ENCODE results near the gene TRAK2. TPM values are rescaled to one million over a fixed set of nuclear protein-coding genes. Genes with fewer than 3 reads are reported as not detected.
A peak's percentile ranks its signal among the peaks of the same experiment; 100 is the strongest.

The TRAK2 gene
- total and polyA plus RNA-seq, 9 of the 15 experiments (the other 6 are each of a cell fraction or from before 2014, with no cell fraction given): 3.4 to 10.4 (median 7.3) TPM

DNA sequence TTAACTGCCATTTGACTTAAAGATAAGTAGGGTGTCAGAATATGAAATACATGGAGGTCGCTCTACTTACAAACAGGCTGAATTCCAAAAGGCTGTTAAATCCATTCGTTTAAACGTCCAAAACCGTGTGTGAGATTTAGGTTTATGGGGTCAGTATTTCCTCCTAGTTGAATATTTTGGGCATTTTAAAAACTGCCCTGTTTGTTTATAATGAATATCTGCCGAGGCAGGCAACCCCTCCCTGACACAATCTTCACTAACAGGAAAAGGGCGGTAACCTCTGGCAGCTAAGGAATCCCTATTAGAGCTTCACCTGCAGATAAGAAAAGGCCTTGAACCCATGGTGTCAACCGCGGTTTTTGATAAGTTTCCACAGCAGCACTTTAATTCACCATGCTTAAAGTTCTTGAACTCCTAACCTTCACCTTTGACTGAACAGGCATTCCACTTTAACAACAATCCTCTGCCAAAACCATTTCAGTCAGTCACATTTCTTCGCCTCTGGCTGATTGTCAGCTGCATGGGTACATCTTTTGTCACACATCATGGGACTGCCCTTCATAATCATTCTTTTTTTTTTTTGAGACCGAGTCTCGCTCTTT lies 17.8 kb downstream of the TRAK2 start (continued):
- TF ChIP-seq, protein P1, sequence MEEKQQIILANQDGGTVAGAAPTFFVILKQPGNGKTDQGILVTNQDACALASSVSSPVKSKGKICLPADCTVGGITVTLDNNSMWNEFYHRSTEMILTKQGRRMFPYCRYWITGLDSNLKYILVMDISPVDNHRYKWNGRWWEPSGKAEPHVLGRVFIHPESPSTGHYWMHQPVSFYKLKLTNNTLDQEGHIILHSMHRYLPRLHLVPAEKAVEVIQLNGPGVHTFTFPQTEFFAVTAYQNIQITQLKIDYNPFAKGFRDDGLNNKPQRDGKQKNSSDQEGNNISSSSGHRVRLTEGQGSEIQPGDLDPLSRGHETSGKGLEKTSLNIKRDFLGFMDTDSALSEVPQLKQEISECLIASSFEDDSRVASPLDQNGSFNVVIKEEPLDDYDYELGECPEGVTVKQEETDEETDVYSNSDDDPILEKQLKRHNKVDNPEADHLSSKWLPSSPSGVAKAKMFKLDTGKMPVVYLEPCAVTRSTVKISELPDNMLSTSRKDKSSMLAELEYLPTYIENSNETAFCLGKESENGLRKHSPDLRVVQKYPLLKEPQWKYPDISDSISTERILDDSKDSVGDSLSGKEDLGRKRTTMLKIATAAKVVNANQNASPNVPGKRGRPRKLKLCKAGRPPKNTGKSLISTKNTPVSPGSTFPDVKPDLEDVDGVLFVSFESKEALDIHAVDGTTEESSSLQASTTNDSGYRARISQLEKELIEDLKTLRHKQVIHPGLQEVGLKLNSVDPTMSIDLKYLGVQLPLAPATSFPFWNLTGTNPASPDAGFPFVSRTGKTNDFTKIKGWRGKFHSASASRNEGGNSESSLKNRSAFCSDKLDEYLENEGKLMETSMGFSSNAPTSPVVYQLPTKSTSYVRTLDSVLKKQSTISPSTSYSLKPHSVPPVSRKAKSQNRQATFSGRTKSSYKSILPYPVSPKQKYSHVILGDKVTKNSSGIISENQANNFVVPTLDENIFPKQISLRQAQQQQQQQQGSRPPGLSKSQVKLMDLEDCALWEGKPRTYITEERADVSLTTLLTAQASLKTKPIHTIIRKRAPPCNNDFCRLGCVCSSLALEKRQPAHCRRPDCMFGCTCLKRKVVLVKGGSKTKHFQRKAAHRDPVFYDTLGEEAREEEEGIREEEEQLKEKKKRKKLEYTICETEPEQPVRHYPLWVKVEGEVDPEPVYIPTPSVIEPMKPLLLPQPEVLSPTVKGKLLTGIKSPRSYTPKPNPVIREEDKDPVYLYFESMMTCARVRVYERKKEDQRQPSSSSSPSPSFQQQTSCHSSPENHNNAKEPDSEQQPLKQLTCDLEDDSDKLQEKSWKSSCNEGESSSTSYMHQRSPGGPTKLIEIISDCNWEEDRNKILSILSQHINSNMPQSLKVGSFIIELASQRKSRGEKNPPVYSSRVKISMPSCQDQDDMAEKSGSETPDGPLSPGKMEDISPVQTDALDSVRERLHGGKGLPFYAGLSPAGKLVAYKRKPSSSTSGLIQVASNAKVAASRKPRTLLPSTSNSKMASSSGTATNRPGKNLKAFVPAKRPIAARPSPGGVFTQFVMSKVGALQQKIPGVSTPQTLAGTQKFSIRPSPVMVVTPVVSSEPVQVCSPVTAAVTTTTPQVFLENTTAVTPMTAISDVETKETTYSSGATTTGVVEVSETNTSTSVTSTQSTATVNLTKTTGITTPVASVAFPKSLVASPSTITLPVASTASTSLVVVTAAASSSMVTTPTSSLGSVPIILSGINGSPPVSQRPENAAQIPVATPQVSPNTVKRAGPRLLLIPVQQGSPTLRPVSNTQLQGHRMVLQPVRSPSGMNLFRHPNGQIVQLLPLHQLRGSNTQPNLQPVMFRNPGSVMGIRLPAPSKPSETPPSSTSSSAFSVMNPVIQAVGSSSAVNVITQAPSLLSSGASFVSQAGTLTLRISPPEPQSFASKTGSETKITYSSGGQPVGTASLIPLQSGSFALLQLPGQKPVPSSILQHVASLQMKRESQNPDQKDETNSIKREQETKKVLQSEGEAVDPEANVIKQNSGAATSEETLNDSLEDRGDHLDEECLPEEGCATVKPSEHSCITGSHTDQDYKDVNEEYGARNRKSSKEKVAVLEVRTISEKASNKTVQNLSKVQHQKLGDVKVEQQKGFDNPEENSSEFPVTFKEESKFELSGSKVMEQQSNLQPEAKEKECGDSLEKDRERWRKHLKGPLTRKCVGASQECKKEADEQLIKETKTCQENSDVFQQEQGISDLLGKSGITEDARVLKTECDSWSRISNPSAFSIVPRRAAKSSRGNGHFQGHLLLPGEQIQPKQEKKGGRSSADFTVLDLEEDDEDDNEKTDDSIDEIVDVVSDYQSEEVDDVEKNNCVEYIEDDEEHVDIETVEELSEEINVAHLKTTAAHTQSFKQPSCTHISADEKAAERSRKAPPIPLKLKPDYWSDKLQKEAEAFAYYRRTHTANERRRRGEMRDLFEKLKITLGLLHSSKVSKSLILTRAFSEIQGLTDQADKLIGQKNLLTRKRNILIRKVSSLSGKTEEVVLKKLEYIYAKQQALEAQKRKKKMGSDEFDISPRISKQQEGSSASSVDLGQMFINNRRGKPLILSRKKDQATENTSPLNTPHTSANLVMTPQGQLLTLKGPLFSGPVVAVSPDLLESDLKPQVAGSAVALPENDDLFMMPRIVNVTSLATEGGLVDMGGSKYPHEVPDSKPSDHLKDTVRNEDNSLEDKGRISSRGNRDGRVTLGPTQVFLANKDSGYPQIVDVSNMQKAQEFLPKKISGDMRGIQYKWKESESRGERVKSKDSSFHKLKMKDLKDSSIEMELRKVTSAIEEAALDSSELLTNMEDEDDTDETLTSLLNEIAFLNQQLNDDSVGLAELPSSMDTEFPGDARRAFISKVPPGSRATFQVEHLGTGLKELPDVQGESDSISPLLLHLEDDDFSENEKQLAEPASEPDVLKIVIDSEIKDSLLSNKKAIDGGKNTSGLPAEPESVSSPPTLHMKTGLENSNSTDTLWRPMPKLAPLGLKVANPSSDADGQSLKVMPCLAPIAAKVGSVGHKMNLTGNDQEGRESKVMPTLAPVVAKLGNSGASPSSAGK (IDR thresholded peaks at IDR 0.05): peak; percentile 0; the same call in 1 of the 2 replicates
- TF ChIP-seq, protein P2, sequence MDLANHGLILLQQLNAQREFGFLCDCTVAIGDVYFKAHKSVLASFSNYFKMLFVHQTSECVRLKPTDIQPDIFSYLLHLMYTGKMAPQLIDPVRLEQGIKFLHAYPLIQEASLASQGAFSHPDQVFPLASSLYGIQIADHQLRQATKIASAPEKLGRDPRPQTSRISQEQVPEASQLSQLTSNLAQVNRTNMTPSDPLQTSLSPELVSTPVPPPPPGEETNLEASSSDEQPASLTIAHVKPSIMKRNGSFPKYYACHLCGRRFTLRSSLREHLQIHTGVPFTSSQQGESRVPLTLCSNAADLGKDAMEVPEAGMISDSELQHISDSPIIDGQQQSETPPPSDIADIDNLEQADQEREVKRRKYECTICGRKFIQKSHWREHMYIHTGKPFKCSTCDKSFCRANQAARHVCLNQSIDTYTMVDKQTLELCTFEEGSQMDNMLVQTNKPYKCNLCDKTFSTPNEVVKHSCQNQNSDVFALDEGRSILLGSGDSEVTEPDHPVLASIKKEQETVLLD (IDR thresholded peaks at IDR 0.05): 0 out of 2 replicates have a peak, but pooled peaks have one; percentile 14
- TF ChIP-seq NELFE (IDR thresholded peaks at IDR 0.05; ENCODE audit: insufficient read depth, insufficient read length) (no peak), FOXM1 (IDR thresholded peaks at IDR 0.05; ENCODE audit: low read depth) (peak; percentile 68), FOXM1 (CRISPR knock-in tag; IDR thresholded peaks at IDR 0.05; ENCODE audit: low read depth) (no peak), TAF9B (IDR thresholded peaks at IDR 0.05; ENCODE audit: partially characterized antibody) (no peak), ATF7 (IDR thresholded peaks at IDR 0.05) (peak; percentile 37; the same call in 1 of the 2 replicates), XRCC5 (IDR thresholded peaks at IDR 0.05; ENCODE audit: low read depth, low read length) (no peak), STAT5A (IDR thresholded peaks at IDR 0.05; ENCODE audit: borderline replicate concordance, low read length) (peak; percentile 69), PML (IDR thresholded peaks at IDR 0.05; ENCODE audit: low read length) (peak; percentile 68), HDAC1 (IDR thresholded peaks at IDR 0.05) (peak in 1 of 2 experiments; percentile 66; a peak in 2 of 4 replicates)
- TF ChIP-seq, protein P3, sequence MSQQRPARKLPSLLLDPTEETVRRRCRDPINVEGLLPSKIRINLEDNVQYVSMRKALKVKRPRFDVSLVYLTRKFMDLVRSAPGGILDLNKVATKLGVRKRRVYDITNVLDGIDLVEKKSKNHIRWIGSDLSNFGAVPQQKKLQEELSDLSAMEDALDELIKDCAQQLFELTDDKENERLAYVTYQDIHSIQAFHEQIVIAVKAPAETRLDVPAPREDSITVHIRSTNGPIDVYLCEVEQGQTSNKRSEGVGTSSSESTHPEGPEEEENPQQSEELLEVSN (IDR thresholded peaks at IDR 0.05; ENCODE audit: borderline replicate concordance in 1 of 2, extremely low read depth in 1 of 2, insufficient read depth in 1 of 2, insufficient read length in 1 of 2, low read depth in 1 of 2, low read length in 1 of 2, poor library complexity in 1 of 2, severe bottlenecking in 1 of 2): peak in 1 of 2 experiments; percentile 11
- TF ChIP-seq, protein P4, sequence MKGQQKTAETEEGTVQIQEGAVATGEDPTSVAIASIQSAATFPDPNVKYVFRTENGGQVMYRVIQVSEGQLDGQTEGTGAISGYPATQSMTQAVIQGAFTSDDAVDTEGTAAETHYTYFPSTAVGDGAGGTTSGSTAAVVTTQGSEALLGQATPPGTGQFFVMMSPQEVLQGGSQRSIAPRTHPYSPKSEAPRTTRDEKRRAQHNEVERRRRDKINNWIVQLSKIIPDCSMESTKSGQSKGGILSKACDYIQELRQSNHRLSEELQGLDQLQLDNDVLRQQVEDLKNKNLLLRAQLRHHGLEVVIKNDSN (CRISPR knock-in tag; IDR thresholded peaks at IDR 0.05): no peak

Data from K562 (cell line).